GM18909 (cell line): ENCODE data around the gene PRR20G.

ENCODE experiments used
- ATAC-seq: cut with Tn5 transposase; IDR thresholded peaks from one replicate; pipeline ENCODE4 v1.9.1; 2021; ENCODE audit warnings: mild to moderate bottlenecking; ENCODE audit not compliant: unreplicated experiment, poor library complexity

PRR20G gene

GRCh38 chr3:127264794-127265514 lies 22.9 kb downstream of the PRR20G start:
- no peak for ATAC-seq

GRCh38 chr3:127264292-127264691 lies 23.6 kb downstream of the PRR20G start:
- no peak for ATAC-seq

- ATAC-seq, result no peak
These were observed 24.1 kb downstream of the PRR20G start for GRCh38 chr3:127263586-127264231.

GRCh38 chr3:127263037-127263436 lies 24.8 kb downstream of the PRR20G start:
- ATAC-seq, result no peak

GRCh38 chr3:127262533-127262932 lies 25.3 kb downstream of the PRR20G start:
- ATAC-seq, result no peak

- ATAC-seq, result no peak
These were observed 25.9 kb downstream of the PRR20G start for GRCh38 chr3:127261925-127262324.

- no peak for ATAC-seq
These were observed 26.9 kb downstream of the PRR20G start for GRCh38 chr3:127260826-127261555.

GRCh38 chr3:127260416-127260815 lies 27.4 kb downstream of the PRR20G start:
- ATAC-seq, result no peak

GRCh38 chr3:127259882-127260281 lies 28.0 kb downstream of the PRR20G start:
- ATAC-seq, result no peak

GRCh38 chr3:127258733-127259132 lies 29.1 kb downstream of the PRR20G start:
- no peak for ATAC-seq

- no peak for ATAC-seq
These were observed 30.5 kb downstream of the PRR20G start for GRCh38 chr3:127257351-127257750.

GRCh38 chr3:127256733-127257271 lies 31.0 kb downstream of the PRR20G start:
- ATAC-seq, result no peak

- ATAC-seq, result no peak
These were observed 31.7 kb downstream of the PRR20G start for GRCh38 chr3:127256138-127256537.

- no peak for ATAC-seq
These were observed 32.3 kb downstream of the PRR20G start for GRCh38 chr3:127255516-127255915.

- no peak for ATAC-seq
These were observed 33.1 kb downstream of the PRR20G start for GRCh38 chr3:127254730-127255129.

- no peak for ATAC-seq
These were observed 33.7 kb downstream of the PRR20G start for GRCh38 chr3:127254033-127254644.

GRCh38 chr3:127253491-127253890 lies 34.4 kb downstream of the PRR20G start:
- no peak for ATAC-seq

GRCh38 chr3:127252446-127252845 lies 35.4 kb downstream of the PRR20G start:
- no peak for ATAC-seq

GRCh38 chr3:127250032-127250431 lies 37.8 kb downstream of the PRR20G start:
- ATAC-seq, result no peak

GRCh38 chr3:127247292-127247691 lies 40.6 kb downstream of the PRR20G start:
- no peak for ATAC-seq

GRCh38 chr3:127238602-127239001 lies 49.2 kb downstream of the PRR20G start:
- ATAC-seq, result no peak
